Fibroblast of lung (primary cell): Measurements from ENCODE around the gene GNAI2. TPM values are rescaled to one million over a fixed set of nuclear protein-coding genes. Genes with fewer than 3 reads are reported as not detected.

Experiments used
- DNase-seq, 2 donors: peaks; one replicate each; pipeline versions ENCODE4 v3.0.0 to v3.0.0-alpha.2; 2010; ENCODE audit warnings: low read depth in 2 of 2
- H2AFZ ChIP-seq: 2 replicates; pipeline ENCODE4 v1.5.1; 2012; ENCODE audit warnings: low read length, control low read depth, inconsistent platforms
- H3K27ac ChIP-seq: 2 replicates; pipeline ENCODE4 v1.5.1; 2011; ENCODE audit warnings: low read length, control low read depth; ENCODE audit not compliant: insufficient read depth
- H3K27me3 ChIP-seq: 2 replicates; pipeline ENCODE4 v1.5.1; 2011; ENCODE audit warnings: mild to moderate bottlenecking, low read length; ENCODE audit not compliant: control insufficient read depth, insufficient read depth
- H3K36me3 ChIP-seq: 2 replicates; pipeline ENCODE4 v1.5.1; 2011; ENCODE audit warnings: low read length; ENCODE audit not compliant: control insufficient read depth, insufficient read depth
- H3K4me1 ChIP-seq: 2 replicates; pipeline ENCODE4 v1.5.1; 2011; ENCODE audit warnings: low read length; ENCODE audit not compliant: control insufficient read depth, insufficient read depth; ENCODE audit errors: extremely low read depth
- H3K4me2 ChIP-seq: 2 replicates; pipeline ENCODE4 v1.5.1; 2011; ENCODE audit warnings: low read length, control low read depth; ENCODE audit not compliant: insufficient read depth; ENCODE audit errors: extremely low read depth
- H3K4me3 ChIP-seq, 4 experiments: fragments of 200-600 bp in 1 of 4; sonication (generic) in 1 of 4; replicated peaks in 1 of 4; 2 replicates each; pipeline ENCODE4 v1.5.1; 2011 to 2016; ENCODE audit warnings: low read length in 4 of 4, low read depth in 3 of 4, mild to moderate bottlenecking in 3 of 4, control low read depth in 2 of 4, inconsistent platforms in 1 of 4, mixed read lengths in 1 of 4; ENCODE audit not compliant: insufficient read depth in 1 of 4; ENCODE audit errors: control extremely low read depth in 1 of 4
- H3K79me2 ChIP-seq: 2 replicates; pipeline ENCODE4 v1.5.1; 2012; ENCODE audit warnings: mild to moderate bottlenecking, low read length, inconsistent platforms; ENCODE audit not compliant: control insufficient read depth, insufficient read depth
- H3K9ac ChIP-seq: 2 replicates; pipeline ENCODE4 v1.5.1; 2011; ENCODE audit warnings: mild to moderate bottlenecking, low read length, control low read depth; ENCODE audit not compliant: insufficient read depth
- H3K9me3 ChIP-seq: 2 replicates; pipeline ENCODE4 v1.5.1; 2012; ENCODE audit warnings: low read depth, low read length; ENCODE audit not compliant: control insufficient read depth, insufficient read depth
- H4K20me1 ChIP-seq: 2 replicates; pipeline ENCODE4 v1.5.1; 2011; ENCODE audit warnings: low read length; ENCODE audit not compliant: control insufficient read depth, insufficient read depth; ENCODE audit errors: extremely low read depth
- EZH2 ChIP-seq: IDR thresholded peaks from 2 replicates; pipeline ENCODE4 v1.5.1; 2012; ENCODE audit warnings: low read length, control low read depth, mild to moderate bottlenecking; ENCODE audit errors: missing control alignments
- polyA plus RNA-seq, 2 donors: library from polyadenylated mRNA; depleted of rRNA in 1 of 2; stranded (reverse) in 1 of 2; unstranded in 1 of 2; fragments of >200 nt; gene quantifications; 2 replicates each; pipeline ENCODE4 v1.2.1, GENCODE V29; 2011 to 2012; ENCODE audit warnings: missing spikeins in 1 of 2
- total RNA-seq: library from RNA; depleted of rRNA; stranded (reverse); fragments of >200 nt; gene quantifications from 2 replicates; pipeline ENCODE4 v1.2.1, GENCODE V29; 2014
- TF ChIP-seq, protein P1 (sequence below), 2 donors: IDR thresholded peaks in 1 of 2; conservative IDR thresholded peaks in 1 of 2; 1 replicate in 1 of 2; 2 replicates in 1 of 2; pipeline ENCODE4 v1.5.1; 2011 to 2012; ENCODE audit warnings: low read length in 2 of 2, control low read depth in 1 of 2, inconsistent platforms in 1 of 2, low read depth in 1 of 2, mild to moderate bottlenecking in 1 of 2

Gene GNAI2
- total and polyA plus RNA-seq, 2 donors (not counting 1 experiment from before 2014, with no cell fraction given) = 238 to 704 TPM

DNA sequence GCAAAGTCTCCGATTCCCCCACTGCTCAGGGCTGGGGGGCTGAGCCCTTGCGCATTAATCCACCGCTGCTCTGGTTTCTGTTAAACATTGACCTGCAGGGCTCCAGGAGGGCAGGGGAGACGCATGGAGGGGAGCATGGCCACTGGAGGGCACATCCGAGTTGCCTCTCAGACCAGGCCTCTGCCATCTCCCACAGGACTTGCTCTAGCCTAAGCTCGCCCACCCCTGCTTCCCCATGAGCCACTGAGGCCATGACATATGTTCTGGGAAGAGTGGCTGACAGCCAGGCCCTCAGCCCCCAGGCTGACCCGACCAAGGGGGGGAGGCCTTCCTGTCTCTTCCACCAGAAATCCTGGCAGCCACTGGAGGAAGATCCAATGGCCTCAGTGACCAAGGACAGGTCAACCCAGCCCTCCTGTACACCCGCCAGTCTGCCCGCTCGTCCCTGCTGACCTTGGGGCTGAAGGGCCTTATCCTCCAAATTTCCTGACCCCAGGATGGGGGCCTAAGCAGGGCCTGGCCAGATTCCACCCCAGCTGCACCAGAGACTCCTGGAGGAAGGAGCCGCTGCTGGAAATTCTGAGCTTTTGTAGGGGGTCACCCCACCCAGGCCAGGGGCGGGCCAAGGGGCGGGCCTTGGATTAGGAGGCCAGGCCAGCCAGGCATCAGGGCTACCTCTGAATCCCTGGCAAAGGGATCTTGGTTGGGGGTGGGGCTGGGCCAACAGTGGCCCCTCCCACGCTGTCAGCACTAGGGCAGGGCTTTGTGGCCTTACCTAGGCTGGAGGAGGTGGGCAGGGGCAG lies 67.2 kb downstream of the GNAI2 start, which contains the start of gene HYAL1:
Gene HYAL1 (minus strand): TSS at position 562 of the 803 bp plus-strand sequence. CDS start 618 bp downstream, outside the sequence.
- no peak within 1 kb of the TSS for H3K4me3 ChIP-seq
- no peak for DNase-seq
- TF ChIP-seq, protein P1, sequence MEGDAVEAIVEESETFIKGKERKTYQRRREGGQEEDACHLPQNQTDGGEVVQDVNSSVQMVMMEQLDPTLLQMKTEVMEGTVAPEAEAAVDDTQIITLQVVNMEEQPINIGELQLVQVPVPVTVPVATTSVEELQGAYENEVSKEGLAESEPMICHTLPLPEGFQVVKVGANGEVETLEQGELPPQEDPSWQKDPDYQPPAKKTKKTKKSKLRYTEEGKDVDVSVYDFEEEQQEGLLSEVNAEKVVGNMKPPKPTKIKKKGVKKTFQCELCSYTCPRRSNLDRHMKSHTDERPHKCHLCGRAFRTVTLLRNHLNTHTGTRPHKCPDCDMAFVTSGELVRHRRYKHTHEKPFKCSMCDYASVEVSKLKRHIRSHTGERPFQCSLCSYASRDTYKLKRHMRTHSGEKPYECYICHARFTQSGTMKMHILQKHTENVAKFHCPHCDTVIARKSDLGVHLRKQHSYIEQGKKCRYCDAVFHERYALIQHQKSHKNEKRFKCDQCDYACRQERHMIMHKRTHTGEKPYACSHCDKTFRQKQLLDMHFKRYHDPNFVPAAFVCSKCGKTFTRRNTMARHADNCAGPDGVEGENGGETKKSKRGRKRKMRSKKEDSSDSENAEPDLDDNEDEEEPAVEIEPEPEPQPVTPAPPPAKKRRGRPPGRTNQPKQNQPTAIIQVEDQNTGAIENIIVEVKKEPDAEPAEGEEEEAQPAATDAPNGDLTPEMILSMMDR (conservative IDR thresholded peaks at IDR 0.05 in 1 of 2, IDR thresholded peaks at IDR 0.05 in 1 of 2; ENCODE audit: low read depth in 1 of 2, low read length in 2 of 2) = peak in 1 of 2 donors; percentile 17
- TF ChIP-seq EZH2 = no peak
- no peaks in the 10 kb centered on the region for H3K36me3 ChIP-seq
- H3K9ac ChIP-seq = no peak within 1 kb of the TSS
- peaks cover 15% of the 10 kb centered on the region for H3K4me1 ChIP-seq
- H4K20me1 ChIP-seq = no peaks in the 10 kb centered on the region
- no peak within 1 kb of the TSS for H3K4me2 ChIP-seq
- H2AFZ ChIP-seq = no peak within 1 kb of the TSS
- H3K27me3 ChIP-seq = no peaks in the 10 kb centered on the region
- no peaks in the 10 kb centered on the region for H3K9me3 ChIP-seq
- H3K27ac ChIP-seq = no peak within 1 kb of the TSS
- H3K79me2 ChIP-seq = no peaks in the 10 kb centered on the region

DNA sequence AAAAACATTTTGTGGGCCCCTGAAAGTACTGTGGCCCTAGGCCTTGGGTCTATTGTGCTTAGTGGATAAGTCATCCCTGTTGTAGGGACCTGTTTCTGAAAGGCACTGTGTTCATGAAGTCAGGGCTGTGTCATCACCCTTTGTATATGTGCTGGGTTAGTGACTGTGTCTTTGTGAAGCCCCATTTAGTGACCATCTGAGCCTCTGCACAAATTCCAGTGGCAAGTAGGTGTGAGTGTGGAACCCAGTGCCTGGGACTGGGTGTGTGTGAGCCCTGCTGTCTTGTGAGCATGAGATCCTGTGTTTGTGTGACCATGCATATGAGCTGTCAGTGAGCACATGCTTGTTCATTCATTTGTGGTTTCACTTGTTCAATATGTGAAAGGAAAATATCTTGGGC lies 68.6 kb downstream of the GNAI2 start:
- Histone ChIP-seq H2AFZ (no peak overlapping the region), H3K4me2 (no peak overlapping the region), H3K27me3 (no peaks in the 10 kb centered on the region), H3K4me1 (peaks cover 10% of the 10 kb centered on the region), H3K79me2 (no peaks in the 10 kb centered on the region), H3K9ac (no peak overlapping the region), H3K27ac (no peak overlapping the region), H3K9me3 (no peaks in the 10 kb centered on the region), H3K36me3 (no peaks in the 10 kb centered on the region), H3K4me3 (no peak overlapping the region), H4K20me1 (no peaks in the 10 kb centered on the region)
- TF ChIP-seq, protein P1 (conservative IDR thresholded peaks at IDR 0.05 in 1 of 2, IDR thresholded peaks at IDR 0.05 in 1 of 2; ENCODE audit: low read depth in 1 of 2, low read length in 2 of 2) = no peak
- TF ChIP-seq EZH2 = no peak
- DNase-seq = peak in 1 of 2 donors; percentile 39

Other genes with a start within 250 kb of the GNAI2 start
- 156 and 174 TPM in 2 replicates for gene RBM5, start 147.3 kb upstream of the GNAI2 start, total RNA-seq
- 113 and 127 TPM in 2 replicates for gene RBM5, start 147.3 kb upstream of the GNAI2 start, polyA plus RNA-seq
- 9.7 and 10.3 TPM in 2 replicates for gene SEMA3F, start 80.9 kb upstream of the GNAI2 start, total RNA-seq
- 5.1 and 21.2 TPM in 2 replicates for gene SEMA3F, start 80.9 kb upstream of the GNAI2 start, polyA plus RNA-seq
- gene GNAT1, start 44.6 kb upstream of the GNAI2 start, total RNA-seq = not detected in 2 replicates
- gene GNAT1, start 44.6 kb upstream of the GNAI2 start, polyA plus RNA-seq = not detected in 2 replicates
- gene SLC38A3, start 30.9 kb upstream of the GNAI2 start, total RNA-seq = not detected in 2 replicates
- gene SLC38A3, start 30.9 kb upstream of the GNAI2 start, polyA plus RNA-seq = 0.02 TPM in 1 of 2 replicates, not detected in the other
- 51.6 and 85.2 TPM in 2 replicates for gene SEMA3B, start 32.9 kb downstream of the GNAI2 start, total RNA-seq
- gene SEMA3B, start 32.9 kb downstream of the GNAI2 start, polyA plus RNA-seq = 17.6 and 23.5 TPM in 2 replicates
- not detected in 2 replicates for gene LSMEM2, start 42.9 kb downstream of the GNAI2 start, total RNA-seq
- not detected in 2 replicates for gene LSMEM2, start 42.9 kb downstream of the GNAI2 start, polyA plus RNA-seq
- gene IFRD2, start 56.2 kb downstream of the GNAI2 start, total RNA-seq = 51.0 and 56.0 TPM in 2 replicates
- gene IFRD2, start 56.2 kb downstream of the GNAI2 start, polyA plus RNA-seq = 28.1 and 44.0 TPM in 2 replicates
- 5.6 and 7.4 TPM in 2 replicates for gene HYAL3, start 63.2 kb downstream of the GNAI2 start, total RNA-seq
- gene HYAL3, start 63.2 kb downstream of the GNAI2 start, polyA plus RNA-seq = 3.0 and 3.2 TPM in 2 replicates
- 2.1 and 3.8 TPM in 2 replicates for gene NAA80, start 63.2 kb downstream of the GNAI2 start, total RNA-seq
- gene NAA80, start 63.2 kb downstream of the GNAI2 start, polyA plus RNA-seq = 3.1 and 4.3 TPM in 2 replicates
- 1.3 and 1.8 TPM in 2 replicates for gene HYAL1, start 67.4 kb downstream of the GNAI2 start, total RNA-seq
- 1.8 and 2.5 TPM in 2 replicates for gene HYAL1, start 67.4 kb downstream of the GNAI2 start, polyA plus RNA-seq
- gene HYAL2, start 86.5 kb downstream of the GNAI2 start, total RNA-seq = 50.6 and 52.5 TPM in 2 replicates
- 35.1 and 36.9 TPM in 2 replicates for gene HYAL2, start 86.5 kb downstream of the GNAI2 start, polyA plus RNA-seq
- gene TUSC2, start 92.0 kb downstream of the GNAI2 start, total RNA-seq = 13.4 and 14.6 TPM in 2 replicates
- gene TUSC2, start 92.0 kb downstream of the GNAI2 start, polyA plus RNA-seq = 15.3 and 19.2 TPM in 2 replicates
- gene RASSF1, start 104.6 kb downstream of the GNAI2 start, total RNA-seq = 24.1 and 32.4 TPM in 2 replicates
- gene RASSF1, start 104.6 kb downstream of the GNAI2 start, polyA plus RNA-seq = 33.3 and 41.7 TPM in 2 replicates
- gene ZMYND10, start 109.5 kb downstream of the GNAI2 start, total RNA-seq = 0.26 and 0.83 TPM in 2 replicates
- gene ZMYND10, start 109.5 kb downstream of the GNAI2 start, polyA plus RNA-seq = 0.32 and 0.93 TPM in 2 replicates
- 19.3 and 27.2 TPM in 2 replicates for gene NPRL2, start 114.6 kb downstream of the GNAI2 start, total RNA-seq
- 21.4 and 26.2 TPM in 2 replicates for gene NPRL2, start 114.6 kb downstream of the GNAI2 start, polyA plus RNA-seq
- gene CYB561D2, start 114.7 kb downstream of the GNAI2 start, total RNA-seq = 24.1 and 28.6 TPM in 2 replicates
- gene CYB561D2, start 114.7 kb downstream of the GNAI2 start, polyA plus RNA-seq = 16.4 and 16.7 TPM in 2 replicates
- gene TMEM115, start 123.3 kb downstream of the GNAI2 start, total RNA-seq = 39.3 and 44.8 TPM in 2 replicates
- 28.2 and 28.9 TPM in 2 replicates for gene TMEM115, start 123.3 kb downstream of the GNAI2 start, polyA plus RNA-seq